Measurements from ENCODE around the gene MMP28. TPM values are rescaled to one million over a fixed set of nuclear protein-coding genes. Genes with fewer than 3 reads are reported as not detected.

Gene MMP28
- total and polyA plus RNA-seq, 10 of the 15 experiments (the other 5 are each of a cell fraction or from before 2014, with no cell fraction given), result not detected

DNA sequence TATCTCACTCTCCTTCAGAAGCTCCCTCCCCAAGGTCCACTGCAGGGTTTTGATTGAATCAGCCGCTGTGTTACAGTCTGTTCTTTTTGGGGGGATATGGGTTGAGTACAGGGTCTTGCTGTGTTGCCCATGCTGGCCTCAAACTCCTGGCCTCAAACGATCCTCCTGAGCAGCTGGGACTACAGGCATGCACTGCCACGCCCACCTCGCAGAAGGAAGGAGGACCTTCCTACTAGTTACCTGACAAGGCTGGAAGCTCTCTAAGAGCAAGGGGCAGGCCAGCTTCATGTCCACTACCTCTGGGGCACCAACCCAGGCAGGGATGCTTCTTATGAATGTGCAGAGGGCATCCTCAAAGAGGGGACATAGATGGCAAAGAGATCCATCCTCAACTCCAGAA, 1.9 kb upstream of the MMP28 start:
- no peak for FAIRE-seq
- H4K20me1 ChIP-seq (ENCODE audit: control insufficient read depth, insufficient read depth), result no peaks in the 10 kb centered on the region; the same call in 1 of the 2 replicates
- no TSS peak for BruUV-seq (replicated peaks)
- no peak for TF ChIP-seq SUPT20H (IDR thresholded peaks at IDR 0.05; ENCODE audit: borderline replicate concordance, control insufficient read depth, low read depth, low read length)
- TF ChIP-seq, protein P1, sequence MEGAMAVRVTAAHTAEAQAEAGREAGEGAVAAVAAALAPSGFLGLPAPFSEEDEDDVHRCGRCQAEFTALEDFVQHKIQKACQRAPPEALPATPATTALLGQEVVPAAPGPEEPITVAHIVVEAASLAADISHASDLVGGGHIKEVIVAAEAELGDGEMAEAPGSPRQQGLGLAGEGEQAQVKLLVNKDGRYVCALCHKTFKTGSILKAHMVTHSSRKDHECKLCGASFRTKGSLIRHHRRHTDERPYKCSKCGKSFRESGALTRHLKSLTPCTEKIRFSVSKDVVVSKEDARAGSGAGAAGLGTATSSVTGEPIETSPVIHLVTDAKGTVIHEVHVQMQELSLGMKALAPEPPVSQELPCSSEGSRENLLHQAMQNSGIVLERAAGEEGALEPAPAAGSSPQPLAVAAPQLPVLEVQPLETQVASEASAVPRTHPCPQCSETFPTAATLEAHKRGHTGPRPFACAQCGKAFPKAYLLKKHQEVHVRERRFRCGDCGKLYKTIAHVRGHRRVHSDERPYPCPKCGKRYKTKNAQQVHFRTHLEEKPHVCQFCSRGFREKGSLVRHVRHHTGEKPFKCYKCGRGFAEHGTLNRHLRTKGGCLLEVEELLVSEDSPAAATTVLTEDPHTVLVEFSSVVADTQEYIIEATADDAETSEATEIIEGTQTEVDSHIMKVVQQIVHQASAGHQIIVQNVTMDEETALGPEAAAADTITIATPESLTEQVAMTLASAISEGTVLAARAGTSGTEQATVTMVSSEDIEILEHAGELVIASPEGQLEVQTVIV (IDR thresholded peaks at IDR 0.05; ENCODE audit: borderline replicate concordance, partially characterized antibody), result no peak
- TF ChIP-seq TAF1 (IDR thresholded peaks at IDR 0.05; ENCODE audit: borderline replicate concordance, low read depth, low read length), result no peak
- TF ChIP-seq GATAD2B (conservative IDR thresholded peaks at IDR 0.05; ENCODE audit: low read depth), result no peak
- no peak for TF ChIP-seq MTA3 (IDR thresholded peaks at IDR 0.05; ENCODE audit: borderline replicate concordance, low read length)
- no peak for TF ChIP-seq BCL11A (IDR thresholded peaks at IDR 0.05; ENCODE audit: low read depth, low read length)
- TF ChIP-seq, protein P2, sequence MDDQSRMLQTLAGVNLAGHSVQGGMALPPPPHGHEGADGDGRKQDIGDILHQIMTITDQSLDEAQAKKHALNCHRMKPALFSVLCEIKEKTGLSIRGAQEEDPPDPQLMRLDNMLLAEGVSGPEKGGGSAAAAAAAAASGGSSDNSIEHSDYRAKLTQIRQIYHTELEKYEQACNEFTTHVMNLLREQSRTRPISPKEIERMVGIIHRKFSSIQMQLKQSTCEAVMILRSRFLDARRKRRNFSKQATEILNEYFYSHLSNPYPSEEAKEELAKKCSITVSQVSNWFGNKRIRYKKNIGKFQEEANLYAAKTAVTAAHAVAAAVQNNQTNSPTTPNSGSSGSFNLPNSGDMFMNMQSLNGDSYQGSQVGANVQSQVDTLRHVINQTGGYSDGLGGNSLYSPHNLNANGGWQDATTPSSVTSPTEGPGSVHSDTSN (IDR thresholded peaks at IDR 0.05; ENCODE audit: insufficient replicate concordance, low read depth, low read length), result no peak
- no peak for TF ChIP-seq ETV6 (conservative IDR thresholded peaks at IDR 0.05 in 1 of 2, IDR thresholded peaks at IDR 0.05 in 1 of 2; ENCODE audit: borderline replicate concordance in 1 of 2, low read depth in 1 of 2)
- no peak for TF ChIP-seq NFYB (IDR thresholded peaks at IDR 0.05; ENCODE audit: insufficient read depth, low read depth, low read length)
- no peak for TF ChIP-seq SPI1 (IDR thresholded peaks at IDR 0.05; ENCODE audit: borderline replicate concordance, insufficient read depth, low read depth, low read length)
- TF ChIP-seq POLR2AphosphoS2 (IDR thresholded peaks at IDR 0.05; ENCODE audit: low read depth, low read length), result no peak
- no peak overlapping the region for H3K4me2 ChIP-seq (ENCODE audit: control insufficient read depth, insufficient read depth)
- H3K4me1 ChIP-seq (ENCODE audit: control insufficient read depth, insufficient read depth, low read length), result peaks cover 4% of the 10 kb centered on the region
- no peak overlapping the region for H3K4me3 ChIP-seq
- peaks cover 8 to 16% of the 10 kb centered on the region in 2 experiments for H3K27me3 ChIP-seq (replicated peaks in 1 of 2; ENCODE audit: control insufficient read depth in 2 of 2, insufficient read depth in 2 of 2, low read length in 1 of 2)
- H3K79me2 ChIP-seq (ENCODE audit: control insufficient read depth, insufficient read depth, low read length), result no peaks in the 10 kb centered on the region
- in situ Hi-C loops (cut with MboI) (no loop called here), intact Hi-C loops (cut with micrococcal nuclease; ENCODE audit: unreplicated experiment) (no loop called here)
- no peak overlapping the region for H2AFZ ChIP-seq (ENCODE audit: control insufficient read depth, low read depth, low read length)
- no peak for DNase-seq (ENCODE audit: low read depth, low spot score)
- RAD21 ChIA-PET (ENCODE audit: unreplicated experiment), result no interaction called here
- H3K27ac ChIP-seq (ENCODE audit: control insufficient read depth, insufficient read depth), result no peak overlapping the region
- no peak for ATAC-seq
- 22% methylated on average over 4 of the region's 4 CpGs for WGBS (ENCODE audit: insufficient coverage, insufficient replicate concordance, low lambda C conversion rate, missing lambda C conversion rate)
- SMC1A ChIA-PET (ENCODE audit: uncharacterized antibody, unreplicated experiment), result no interaction called here
- CTCF ChIA-PET, result interaction anchor here (1.0 to 2.0 kb wide), 2 partner anchors 8 to 34 kb away, joined by 3 to 9 read pairs; no protein-coding TSS in a partner anchor
- POLR2A ChIA-PET, result no interaction called here
- H3K9ac ChIP-seq (ENCODE audit: control insufficient read depth, insufficient read depth, low read length), result no peak overlapping the region
- no peaks in the 10 kb centered on the region for H3K9me3 ChIP-seq (replicated peaks; ENCODE audit: control insufficient read depth, insufficient read depth, low read length)
- H3K36me3 ChIP-seq (ENCODE audit: control insufficient read depth in 2 of 2, insufficient read depth in 2 of 2, low read length in 1 of 2), result no peaks in the 10 kb centered on the region
